SW480 (cell line): ENCODE results near the gene ACTR1A.
"Not testable (repeated sequence)": the region's sequence is repeated elsewhere in the genome, so short reads cannot be mapped to it uniquely, and the experiment has no call there.

Source experiments
- DNase-seq: peaks from one replicate; pipeline ENCODE4 v3.0.0-alpha.2; 2016; ENCODE audit warnings: low spot score

Gene ACTR1A

DNA sequence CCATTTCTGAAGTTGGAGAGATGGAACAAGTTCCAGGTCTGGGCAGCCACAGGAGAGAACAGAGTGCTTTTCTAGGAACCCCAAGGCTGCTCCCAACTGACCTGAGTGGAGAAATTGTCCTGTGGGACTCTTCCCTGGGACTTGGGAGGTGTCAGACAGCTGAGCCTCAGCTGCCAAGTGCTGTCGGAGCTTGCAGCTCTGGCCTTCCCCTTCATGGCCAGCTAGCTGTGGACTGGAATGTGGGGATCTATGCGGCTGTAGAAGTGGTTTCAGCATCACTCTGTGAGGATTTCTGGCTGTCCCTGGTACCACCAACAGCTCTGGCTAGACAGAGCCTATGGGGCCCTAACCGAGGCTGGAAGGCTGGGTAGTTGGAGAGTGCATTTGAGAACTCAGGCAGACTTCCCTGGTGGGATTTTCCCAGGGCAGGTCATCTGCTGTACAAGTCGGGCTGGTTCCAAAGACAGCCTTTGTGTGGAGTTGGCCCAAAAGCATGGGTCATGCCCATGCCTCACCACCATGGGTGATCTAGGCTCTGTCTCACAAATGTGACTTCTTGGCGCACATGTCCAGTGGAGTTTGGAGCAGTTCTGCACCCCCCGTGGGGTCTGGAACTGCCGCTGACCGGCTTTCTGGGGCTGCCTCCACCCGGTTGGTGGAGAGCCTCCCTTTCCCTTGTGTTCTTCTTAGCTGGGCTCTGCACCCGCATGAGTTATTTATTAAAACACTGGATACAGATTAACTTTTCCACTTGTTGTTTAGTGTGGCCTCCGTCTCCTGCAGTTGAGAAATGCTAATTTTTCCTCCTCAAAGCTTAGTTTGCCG, 12.2 kb upstream of the ACTR1A start:
- no peak for DNase-seq

DNA sequence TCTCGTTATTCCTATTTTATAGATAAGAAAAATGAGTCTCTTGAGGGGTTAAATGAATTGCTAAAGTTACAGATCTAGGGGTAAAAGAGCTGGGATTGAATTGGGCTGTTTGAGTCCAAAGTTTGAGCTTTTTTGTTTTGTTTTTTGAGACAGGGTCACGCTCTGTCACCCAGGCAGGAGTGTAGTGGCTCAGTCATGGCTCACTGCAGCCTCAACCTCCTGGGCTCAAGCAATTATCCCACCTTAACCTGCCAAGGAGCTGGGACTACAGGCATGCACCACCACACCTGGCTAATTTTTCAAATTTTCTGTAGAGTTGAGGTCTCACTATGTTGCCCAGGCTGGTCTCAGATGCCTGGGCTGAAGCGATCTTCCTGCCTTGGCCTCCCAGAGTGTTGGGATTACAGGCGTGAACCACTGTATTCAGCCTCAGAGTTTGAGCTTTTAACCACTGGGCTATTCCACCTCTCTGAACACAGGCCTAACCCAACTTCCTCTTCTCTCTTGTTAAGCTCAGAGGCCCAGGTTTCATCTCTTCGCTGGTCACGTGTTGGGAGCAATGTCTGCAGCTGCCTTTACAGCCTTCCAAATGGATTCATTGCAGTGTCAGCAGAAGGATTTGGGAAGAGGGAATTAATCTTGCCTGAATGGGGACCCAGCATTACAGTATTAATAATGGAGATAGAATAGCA, 9.2 kb upstream of the ACTR1A start:
- no peak for DNase-seq

DNA sequence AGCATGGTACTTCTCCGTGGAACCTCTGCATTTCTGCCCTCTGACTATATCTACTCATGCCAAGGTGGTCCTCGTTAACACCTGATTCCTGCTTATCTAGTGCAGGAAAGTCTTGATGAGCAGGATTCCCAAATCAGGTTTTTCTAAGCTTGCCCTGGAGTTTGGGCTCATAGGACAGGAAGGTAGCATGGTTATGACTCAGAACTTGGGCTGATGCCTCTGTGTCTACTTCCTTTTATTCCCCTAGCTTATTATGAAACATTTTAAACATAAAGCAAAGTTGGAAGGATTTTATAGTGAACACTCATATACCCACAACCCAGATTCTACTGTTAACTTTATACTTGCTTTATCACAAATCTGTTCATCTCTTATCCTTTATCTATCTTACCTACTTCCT, 6.9 kb upstream of the ACTR1A start:
- no peak for DNase-seq

DNA sequence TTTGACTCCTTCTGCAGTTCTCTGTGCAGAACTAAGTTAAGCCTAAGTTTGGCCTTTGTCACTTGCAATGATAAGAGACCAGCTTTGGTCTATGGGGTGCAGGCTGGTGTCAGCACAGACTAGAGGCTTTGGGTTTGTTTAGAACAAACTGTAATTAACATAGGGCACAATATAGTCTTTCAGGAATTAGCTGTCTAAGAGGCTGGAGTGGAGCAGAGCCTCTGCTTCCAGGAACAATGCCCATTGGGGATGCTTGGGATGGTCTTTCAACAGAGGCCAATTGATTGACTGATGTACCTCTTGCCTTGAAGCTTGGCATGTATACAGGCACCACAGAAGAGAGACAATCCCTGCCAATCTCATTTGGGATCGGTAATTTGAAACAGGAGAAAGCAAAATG, 6.0 kb upstream of the ACTR1A start:
- no peak for DNase-seq

DNA sequence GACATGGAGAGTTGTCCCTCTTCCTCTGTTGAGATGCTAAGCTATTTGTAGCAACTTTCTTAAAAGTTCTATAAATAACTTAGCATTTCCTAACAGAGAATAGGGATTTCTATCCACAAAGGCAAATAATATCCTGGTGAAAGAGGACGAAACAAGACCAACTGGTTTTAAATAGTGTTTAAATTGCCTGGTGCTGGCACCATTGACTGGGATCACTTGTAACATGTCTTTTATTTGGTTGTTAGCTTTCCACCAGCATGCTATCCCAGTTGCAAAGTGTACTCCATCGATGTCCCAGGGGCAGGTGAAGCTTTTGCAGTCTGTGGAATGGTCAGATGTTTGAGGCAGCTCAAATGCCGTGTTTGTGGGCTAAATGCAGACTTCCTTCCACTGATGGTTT, 5.0 kb upstream of the ACTR1A start:
- no peak for DNase-seq

DNA sequence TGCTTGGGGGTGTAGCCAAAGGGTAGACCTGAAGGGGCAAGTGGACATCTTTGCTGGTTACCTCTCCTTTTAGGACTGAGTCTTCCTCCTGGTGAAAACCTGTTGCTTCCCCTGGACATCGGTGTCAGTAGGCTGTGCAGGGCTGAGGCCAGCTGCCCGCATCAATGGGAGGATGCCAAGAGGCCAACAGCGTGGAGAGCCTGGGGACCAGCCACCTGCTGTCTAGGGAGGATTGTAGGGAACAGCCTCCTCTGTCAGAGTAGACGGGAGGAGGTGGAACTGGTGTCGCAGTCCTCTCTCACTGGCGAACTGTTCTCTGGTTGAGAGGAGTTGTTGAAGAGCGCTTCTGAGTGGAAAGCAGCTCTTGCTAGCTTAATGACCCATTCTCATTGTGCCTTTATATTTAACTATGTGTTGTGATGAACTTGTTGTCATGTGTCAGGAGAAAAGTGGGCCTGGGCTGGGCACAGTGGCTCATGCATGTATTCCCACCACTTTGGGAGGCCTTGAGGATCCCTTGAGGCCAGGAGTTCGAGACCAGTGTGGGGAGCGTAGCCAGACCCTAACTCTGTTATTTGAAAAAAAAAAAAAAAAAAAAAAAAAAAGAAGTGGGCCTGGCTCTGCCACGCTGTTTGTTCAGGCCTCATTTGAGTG, 3.1 kb upstream of the ACTR1A start:
- DNase-seq = no peak

DNA sequence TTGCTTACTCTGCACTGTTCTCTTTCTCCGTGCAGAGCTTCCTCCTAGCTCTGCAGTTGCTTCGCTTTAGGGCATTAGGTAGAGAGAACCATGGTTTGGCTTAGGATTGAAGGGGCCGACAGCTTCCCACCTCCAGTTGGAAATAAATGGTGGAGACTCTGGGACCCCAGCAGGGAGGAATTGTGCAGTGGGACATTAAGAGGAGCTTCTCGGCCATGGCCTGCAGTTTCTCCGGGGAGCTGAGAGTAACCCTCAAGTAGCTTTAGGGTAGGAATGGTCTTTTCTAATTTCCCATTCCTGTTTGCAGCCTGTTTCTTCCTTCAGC, 2.4 kb upstream of the ACTR1A start:
- no peak for DNase-seq

DNA sequence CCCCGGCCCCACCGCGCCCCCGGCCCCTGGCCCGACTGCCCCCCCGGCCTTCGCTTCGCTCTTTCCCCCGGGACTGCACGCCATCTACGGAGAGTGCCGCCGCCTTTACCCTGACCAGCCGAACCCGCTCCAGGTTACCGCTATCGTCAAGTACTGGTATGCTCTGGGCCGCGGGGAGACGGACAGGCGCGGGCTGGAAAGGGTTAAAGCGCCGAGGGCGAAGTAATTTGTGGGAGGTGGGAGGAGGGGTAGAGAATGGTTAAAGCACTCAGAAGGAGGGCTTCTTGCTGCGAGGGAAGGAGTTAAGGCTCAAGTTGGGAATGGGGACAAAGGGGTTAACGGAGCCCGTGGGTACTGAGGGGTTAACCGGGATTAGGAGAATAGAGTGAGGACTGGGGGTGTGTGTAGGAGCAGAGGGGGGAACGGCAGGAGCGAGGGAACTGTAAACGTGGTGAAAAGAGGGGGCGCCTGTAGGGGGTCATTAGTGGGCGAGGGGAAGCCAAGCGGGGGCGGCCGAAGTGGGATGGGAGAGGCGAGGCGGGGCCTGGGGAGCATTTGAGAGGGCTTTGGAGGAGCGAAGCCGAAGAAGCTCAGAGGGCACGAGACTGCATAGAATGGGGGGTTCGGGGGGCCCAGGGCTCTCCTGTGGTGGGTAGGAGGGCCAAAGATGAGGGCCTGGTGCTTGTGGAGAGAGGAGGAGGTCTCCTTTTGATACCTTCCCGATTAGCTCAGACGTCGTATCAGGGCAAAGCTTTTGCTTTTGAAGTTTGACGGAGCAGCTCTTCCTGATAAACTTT, 1.9 kb upstream of the ACTR1A start:
- DNase-seq = peak; percentile 15

DNA sequence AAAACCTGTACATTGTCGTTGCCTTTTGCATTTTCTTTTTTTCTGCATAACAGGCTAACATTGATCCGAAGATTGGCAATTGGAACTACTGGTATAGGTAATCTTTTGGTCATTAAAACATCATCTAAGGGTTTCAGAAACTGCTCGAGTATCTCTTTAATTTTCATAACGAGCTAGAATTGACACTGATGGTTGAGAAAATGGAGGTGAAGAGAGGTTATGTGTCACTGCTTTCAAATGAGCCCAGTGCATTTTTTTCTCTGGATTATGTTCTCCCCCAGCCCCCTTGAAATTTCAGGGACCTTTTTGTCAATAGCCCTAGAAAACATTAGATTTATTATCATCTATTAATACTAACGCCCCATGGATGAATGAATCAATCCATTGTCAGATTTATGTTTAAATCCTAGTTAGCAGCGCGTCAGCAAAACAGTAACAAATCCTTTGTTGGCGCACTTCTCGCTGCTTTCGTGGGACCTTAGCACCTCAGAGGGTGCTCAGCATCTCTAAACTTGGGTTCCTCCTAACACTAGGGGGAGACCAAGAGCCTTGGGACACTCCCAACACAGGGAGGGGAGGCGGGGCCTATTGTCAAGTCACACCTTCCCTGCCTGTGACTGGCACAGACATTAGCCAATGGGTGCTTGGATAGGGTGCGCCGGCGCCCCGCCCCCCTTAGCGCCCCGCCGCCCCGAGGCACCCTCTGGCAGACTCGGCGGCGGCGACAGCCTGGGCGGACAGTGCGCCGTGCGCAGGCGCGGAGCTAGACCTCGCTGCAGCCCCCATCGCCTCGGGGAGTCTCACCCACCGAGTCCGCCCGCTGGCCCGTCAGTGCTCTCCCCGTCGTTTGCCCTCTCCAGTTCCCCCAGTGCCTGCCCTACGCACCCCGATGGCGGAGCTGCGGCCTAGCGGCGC, 1.0 kb upstream of the ACTR1A start, which contains the start of gene SUFU:
Gene SUFU (plus strand): TSS at position 709 of the 915 bp plus-strand sequence. CDS start 181 bp downstream, at position 890.
- DNase-seq = peak; percentile 96

DNA sequence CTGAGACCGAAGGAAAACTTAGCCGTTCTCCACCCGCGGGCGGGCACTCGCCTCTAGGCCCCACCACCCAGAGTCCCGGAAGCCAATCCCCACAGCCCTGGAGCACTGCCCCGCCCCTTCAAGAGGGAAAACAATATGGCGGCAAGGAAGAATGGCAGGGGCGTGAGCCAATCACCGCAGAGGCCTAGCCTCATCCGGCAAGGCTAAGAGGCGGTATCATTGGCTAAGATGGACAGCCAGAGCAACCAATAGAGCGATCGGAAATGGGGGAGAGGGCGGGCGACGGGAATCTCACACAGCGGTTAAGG, 529 bp downstream of the ACTR1A start:
- DNase-seq = peak; percentile 97

DNA sequence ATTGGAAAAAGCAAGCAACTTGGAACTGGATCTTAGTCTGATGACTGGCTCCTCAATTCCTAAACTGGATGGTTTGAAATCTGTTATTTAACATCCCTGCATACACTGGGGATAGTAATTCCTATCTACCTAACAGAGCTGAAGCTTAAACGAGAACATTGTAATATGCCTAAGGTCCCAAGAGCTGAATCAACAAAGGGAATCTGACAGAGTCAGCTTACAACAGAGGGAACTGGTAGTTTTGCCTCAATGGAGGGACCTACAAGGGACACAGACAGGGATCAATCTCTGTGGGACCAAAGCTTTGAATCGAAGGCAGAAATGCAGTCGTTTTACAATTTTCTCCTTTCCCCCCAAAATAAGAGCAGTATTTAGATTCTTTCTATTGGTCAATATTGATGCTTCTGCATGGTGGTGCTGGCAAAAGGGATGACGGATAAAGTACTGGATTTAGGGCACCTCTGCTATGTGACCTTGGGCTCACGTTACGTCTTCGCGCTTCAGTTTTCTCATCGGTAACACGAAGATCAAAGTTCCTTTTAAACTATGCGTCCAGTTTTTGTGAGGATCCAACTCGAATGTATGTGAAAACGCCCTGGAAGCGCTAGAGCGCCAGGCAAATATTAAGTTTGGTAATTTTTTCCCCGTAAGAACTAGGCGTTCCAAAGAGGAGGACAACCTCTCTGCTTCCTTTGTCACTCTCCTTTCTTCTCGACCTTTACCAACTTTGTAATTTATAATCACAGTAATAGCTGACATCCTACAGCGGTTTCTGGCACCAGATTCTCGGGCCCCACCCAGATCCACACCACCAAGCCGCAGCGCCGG, 1.1 kb downstream of the ACTR1A start:
- DNase-seq = no peak

DNA sequence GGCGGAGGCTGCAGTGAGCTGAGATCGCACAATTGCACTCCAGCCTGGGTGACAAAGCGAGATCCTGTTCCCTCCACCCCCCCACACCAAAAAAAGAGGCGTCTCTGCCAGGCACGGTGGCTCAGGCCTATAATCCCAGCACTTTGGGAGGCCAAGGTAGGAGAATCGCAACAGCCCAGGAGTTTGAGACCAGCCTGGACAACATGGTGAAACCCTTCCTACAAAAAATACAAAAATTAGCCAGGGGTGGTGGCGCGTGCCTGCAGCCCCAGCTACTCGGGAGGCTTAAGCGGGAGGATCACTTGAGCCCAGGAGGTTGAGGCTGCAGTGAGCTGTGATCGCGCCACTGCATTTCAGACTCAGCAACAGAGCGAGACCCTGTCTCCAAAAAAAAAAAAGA, 1.8 kb downstream of the ACTR1A start:
- DNase-seq = not testable (repeated sequence)

DNA sequence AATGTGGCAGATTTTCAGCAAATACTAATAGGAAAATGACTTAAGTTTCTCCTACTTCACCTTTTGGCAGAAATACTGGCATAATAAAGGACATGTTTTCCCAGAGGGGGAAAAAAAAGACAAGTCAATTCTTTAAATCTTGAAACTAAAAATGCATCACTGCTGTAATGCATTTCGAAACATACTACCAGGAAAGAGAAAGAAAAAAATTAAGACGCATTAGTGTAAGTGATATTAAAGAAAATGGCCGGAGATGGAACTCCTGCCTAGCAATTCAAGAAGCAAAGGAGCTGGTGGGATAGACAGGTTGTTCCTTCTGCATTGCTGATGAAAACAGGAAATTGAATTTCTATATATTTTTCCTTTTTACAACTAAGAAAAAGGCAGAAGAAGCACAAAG, 3.2 kb downstream of the ACTR1A start:
- DNase-seq = no peak

DNA sequence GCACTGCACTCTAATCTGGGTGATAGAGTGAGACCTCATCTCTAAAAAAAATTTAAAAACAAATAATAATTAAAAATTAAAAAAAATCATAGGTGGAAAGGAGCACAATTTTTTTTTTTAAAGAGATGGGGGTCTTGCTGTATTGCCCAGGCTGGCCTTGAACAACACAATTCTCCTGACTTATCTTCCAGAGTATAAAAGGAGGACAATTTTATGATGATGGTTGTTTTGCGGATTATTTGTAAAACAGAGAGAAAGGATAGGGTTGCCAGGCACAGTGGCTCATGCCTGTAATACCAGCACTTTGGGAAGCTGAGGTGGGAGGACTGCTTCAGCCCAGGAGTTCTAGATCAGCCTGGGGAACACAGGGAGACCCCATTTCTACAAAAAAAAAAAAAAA, 5.0 kb downstream of the ACTR1A start:
- no peak for DNase-seq

DNA sequence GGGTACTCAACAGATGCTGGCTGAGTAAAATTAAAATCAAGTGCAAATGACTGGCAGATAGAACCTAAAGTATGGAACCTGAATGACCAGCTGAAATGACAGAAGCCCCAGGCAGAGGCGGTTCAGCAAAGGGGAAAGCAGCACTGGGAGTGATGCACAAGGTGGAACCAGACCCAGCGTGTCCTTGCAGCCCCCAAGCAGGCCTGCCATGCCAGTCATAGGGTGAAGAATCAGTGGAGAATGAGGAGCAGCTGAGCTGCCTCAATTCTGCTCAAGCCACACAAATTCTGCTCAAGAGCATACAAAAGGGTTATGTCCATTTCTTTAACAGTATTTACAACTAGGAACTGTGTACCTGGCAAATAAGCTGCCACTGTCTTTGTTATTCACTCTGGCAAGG, 8.7 kb downstream of the ACTR1A start:
- no peak for DNase-seq

DNA sequence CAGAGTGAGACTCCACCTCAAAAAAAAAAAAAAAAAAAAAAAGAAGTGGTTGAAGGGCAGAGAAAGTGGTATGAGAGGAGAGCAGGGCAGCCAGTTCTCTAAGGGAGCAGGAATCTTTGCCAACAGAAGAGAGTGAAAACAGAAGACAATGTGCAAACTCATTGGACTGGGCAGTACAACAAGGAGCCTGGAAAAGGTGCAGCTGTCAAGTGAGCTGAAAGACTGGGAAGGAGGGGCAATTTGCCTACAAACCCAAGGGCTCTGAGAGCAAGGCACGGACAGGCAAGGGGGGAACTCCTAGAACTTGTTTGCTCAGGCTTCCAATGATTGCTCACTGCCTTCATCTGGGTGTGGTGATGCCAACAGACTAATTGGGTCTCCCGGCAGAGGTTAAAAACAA, 9.5 kb downstream of the ACTR1A start:
- no peak for DNase-seq

DNA sequence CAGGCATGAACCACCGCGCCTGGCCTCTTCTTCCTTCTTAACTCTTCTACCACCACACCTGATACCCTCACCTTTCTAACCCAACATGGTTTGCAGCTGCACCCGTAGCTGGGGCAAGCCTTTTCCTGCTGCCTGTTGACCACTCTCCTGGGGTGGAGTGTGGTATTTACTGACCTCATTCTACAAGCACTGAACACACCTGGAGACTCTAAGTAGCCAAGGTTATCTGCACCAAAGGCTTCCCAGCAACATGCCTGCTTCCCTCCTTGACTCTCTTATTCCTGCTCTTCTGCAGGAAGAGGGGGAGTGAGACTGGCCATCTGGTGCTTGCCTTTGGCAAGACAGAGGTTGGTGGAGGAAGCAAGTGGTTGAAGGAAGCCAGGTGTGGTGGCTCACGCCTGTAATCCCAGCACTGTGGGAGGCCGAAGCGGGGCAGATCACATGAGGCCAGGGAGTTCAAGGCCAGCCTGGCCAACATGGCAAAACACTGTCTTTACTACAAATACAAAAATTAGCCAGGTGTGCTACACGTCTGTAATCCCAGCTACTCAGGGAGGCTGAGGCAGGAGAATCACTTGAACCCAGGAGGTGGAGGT, 10.1 kb downstream of the ACTR1A start:
- no peak for DNase-seq

DNA sequence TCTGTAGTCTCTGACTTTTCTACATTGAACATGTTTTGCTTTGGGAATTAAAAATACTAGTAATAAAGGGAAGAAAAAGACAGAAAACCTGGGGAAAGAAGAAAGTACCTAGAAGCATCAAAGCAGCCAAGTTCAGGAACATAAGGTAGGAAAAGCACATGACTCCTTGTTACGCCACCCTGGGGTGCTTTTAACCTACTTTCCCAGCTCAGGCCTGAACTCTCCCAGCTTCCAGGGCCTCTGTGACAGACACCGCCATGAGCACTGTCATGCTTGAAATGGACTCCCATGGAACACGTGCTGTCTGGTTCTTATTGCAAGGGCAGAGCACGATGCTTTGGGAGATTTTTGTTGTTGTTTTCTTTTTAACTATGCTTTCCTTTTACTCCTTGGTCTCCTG, 11.4 kb downstream of the ACTR1A start:
- no peak for DNase-seq

DNA sequence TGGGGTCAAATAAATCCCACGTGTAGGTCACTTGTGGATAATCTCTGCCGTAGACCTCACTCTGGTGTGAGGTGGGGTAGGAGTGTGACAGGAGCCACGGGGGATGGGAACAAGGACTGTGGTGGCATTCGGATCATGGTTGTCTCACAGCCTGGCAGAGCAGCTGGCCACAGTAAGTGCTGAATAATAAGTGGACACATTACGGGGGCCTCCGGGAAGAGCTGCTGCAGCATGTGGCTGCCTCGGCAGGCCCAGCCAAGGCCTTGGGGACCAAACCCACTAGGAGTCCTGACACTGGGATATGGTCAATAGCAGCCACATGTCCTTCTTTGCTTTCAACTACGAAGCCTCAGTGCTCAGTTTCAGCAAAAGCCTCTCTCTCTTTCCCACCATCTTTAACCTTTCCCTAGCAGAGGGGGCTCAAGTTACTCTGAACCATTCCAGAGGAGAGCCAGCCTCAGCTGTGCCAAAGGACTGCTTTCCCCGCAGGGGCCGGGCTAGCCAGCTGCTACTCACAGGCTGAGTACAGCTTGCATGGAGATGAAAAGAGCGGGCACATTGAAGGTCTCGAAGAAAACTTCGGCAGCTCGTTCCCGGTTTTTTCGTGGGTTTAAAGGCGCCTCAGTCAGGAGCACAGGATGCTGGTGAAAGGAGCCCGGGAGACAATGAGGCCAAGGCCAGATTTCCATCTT, 17.3 kb downstream of the ACTR1A start:
- DNase-seq = no peak

DNA sequence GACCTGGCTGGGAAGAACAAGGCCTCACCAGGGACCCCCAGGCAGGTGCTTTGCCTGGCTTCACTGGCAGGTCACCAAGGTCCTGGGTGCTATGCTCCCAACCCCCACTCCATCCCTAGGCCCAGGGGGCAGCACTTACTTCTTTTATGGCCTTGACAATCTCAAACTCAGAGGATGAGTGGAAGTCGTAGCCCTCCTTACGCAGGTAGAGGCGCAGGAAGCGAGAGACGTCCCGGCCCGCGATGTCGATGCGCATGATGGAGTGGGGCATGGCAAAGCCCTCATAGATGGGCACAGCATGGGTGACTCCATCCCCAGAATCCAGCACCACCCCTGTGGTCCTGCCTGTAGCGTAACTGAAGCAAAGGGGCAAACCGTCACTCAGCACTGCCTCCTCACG, 18.5 kb downstream of the ACTR1A start:
- no peak for DNase-seq
